Ectodermal cell (in vitro differentiated cells): ENCODE results near the gene IGFBP1.

Source experiments
- H3K27ac ChIP-seq: 2 replicates; pipeline ENCODE4 v1.7.0; 2013; ENCODE audit warnings: mild to moderate bottlenecking, low read depth, low read length; ENCODE audit not compliant: insufficient read depth, poor library complexity, severe bottlenecking
- H3K27me3 ChIP-seq: 2 replicates; pipeline ENCODE4 v1.7.0; 2013; ENCODE audit warnings: mild to moderate bottlenecking, low read length; ENCODE audit not compliant: insufficient read depth, control insufficient read depth, poor library complexity, severe bottlenecking
- H3K36me3 ChIP-seq: one replicate; pipeline ENCODE4 v1.7.0; 2013; ENCODE audit warnings: low read length; ENCODE audit not compliant: control insufficient read depth, insufficient read depth
- H3K4me1 ChIP-seq: one replicate; pipeline ENCODE4 v1.7.0; 2013; ENCODE audit warnings: low read length; ENCODE audit not compliant: control insufficient read depth, insufficient read depth
- H3K4me3 ChIP-seq: 2 replicates; pipeline ENCODE4 v1.7.0; 2013; ENCODE audit warnings: low read depth, low read length, control low read depth; ENCODE audit not compliant: insufficient read depth
- H3K9me3 ChIP-seq: 2 replicates; pipeline ENCODE4 v1.7.0; 2013; ENCODE audit warnings: mild to moderate bottlenecking, low read length, moderate library complexity; ENCODE audit not compliant: control insufficient read depth
- WGBS, 2 experiments: methylation state at CpG; one replicate each; pipeline ENCODE4 v1.1.7; 2013; ENCODE audit warnings: missing lambda C conversion rate in 2 of 2; 5-methylcytosine and 5-hydroxymethylcytosine counted together

Gene IGFBP1

DNA sequence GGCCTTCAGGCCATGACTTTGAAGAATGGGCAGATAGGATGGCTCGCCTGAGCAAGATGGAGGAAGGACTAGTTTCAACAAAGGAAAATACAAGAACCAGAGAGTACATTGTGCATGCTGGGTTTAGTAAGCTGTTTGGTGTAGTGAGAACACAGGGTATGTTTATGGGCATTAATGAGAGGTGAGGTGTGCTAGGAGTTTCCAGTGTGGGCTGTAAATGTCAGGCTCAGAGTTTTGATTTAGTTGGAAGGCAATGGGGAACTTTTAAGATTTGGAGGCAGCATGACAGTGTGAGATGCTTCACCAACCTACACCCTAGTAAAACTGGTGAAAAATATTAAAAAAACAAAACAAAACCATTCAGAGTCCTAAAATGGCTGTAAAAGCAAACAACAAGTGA is 13.3 kb downstream of the IGFBP1 start:
- Histone ChIP-seq H3K4me3 (no peak overlapping the region), H3K36me3 (no peaks in the 10 kb centered on the region)
- 91 to 92% methylated on average over 1 of the region's 1 CpG for WGBS, 2 experiments

DNA sequence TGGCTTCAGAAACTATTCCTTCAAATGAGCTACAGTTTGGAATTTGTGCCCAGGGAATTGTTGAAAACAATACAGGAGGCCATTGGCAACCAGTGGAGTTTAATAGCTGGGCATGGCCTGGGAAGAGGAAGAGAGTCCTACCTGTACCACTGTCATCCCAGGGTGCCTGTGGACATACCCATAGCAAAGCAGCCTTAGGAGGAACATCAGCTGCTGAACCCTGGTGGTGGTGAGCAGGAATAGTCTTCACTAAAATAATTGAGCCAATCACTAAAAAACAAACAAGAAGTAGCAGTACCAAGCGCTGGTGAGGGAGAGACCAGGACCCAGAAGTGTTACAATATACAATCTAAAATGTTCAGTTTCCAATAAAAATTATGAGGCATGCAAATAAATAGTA is 14.5 kb downstream of the IGFBP1 start:
- Histone ChIP-seq H3K4me1 (no peaks in the 10 kb centered on the region), H3K27ac (no peak overlapping the region), H3K36me3 (no peaks in the 10 kb centered on the region), H3K27me3 (no peaks in the 10 kb centered on the region), H3K4me3 (no peak overlapping the region), H3K9me3 (no peaks in the 10 kb centered on the region)
- WGBS, 2 experiments = 100% methylated on average over 1 of the region's 1 CpG

More for the DNA sequence above, 13.3 kb downstream of the IGFBP1 start:
- no peaks in the 10 kb centered on the region for H3K4me1 ChIP-seq
- no peaks in the 10 kb centered on the region for H3K27me3 ChIP-seq
- no peaks in the 10 kb centered on the region for H3K9me3 ChIP-seq
- no peak overlapping the region for H3K27ac ChIP-seq

DNA sequence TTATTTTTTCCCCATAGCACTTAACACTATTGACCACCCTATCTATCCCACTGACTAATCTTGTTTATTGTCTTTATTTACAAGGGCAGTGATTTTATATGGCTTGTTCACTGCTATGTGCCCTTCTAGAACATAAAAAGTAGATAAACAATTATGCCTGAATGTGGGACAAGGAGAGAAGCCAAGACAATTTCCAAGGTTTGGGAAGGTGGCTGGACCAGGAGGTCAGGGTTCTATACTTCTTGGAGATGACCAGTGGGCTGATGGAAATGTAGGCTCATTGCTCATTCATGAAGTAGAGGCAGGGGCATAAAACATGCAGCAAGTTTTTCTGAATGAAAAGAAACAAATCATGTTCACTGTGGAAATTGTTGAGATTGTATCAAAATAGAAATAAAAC is 21.3 kb downstream of the IGFBP1 start:
- Histone ChIP-seq H3K4me1 (no peaks in the 10 kb centered on the region), H3K9me3 (no peaks in the 10 kb centered on the region), H3K4me3 (no peak overlapping the region), H3K36me3 (no peaks in the 10 kb centered on the region), H3K27ac (no peak overlapping the region), H3K27me3 (no peaks in the 10 kb centered on the region)

DNA sequence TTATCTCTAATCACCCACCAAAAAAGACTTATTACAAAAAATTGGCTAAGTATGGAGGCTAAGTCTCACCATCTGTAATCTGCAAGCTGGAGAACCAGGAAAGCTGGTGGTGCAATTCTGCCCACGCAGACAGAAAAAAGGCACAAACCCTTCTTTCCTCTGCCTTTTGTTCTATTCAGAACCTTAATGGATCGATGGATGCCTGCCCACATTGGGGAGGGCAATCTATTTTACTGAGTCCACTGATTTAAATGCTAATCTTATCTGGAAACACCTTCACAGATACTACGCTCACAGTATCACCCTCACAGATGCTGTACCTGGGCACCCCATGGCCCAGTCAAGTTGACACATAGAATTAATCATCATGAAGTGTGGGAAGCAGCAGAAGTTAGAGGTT is 22.6 kb downstream of the IGFBP1 start:
- Histone ChIP-seq H3K27ac (no peak overlapping the region), H3K36me3 (no peaks in the 10 kb centered on the region), H3K27me3 (no peaks in the 10 kb centered on the region), H3K4me1 (no peaks in the 10 kb centered on the region), H3K9me3 (no peaks in the 10 kb centered on the region), H3K4me3 (no peak overlapping the region)
- WGBS, 2 experiments = 89 to 92% methylated on average over 3 of the region's 3 CpGs

DNA sequence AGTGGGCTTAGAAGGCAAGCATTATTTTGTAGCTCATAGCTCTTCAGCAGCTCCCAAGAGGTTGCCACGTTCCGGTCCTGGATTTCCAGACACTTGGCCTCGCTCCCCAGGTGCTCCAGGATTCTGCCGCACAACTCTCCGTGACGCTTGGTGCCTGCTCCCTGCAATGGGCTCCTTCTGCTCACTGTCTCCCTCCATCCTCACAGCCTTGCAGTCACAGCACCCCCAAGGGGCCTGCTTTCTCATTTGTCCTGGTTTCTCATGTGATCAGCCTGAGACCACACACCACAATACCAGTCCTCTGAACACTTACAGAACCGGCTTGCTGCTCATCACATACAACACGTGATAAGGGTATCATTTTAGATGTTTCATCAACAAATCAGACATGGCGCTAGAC is 23.0 kb downstream of the IGFBP1 start:
- no peaks in the 10 kb centered on the region for H3K27me3 ChIP-seq
- no peak overlapping the region for H3K27ac ChIP-seq
- no peaks in the 10 kb centered on the region for H3K36me3 ChIP-seq
- H3K4me3 ChIP-seq = no peak overlapping the region
- no peaks in the 10 kb centered on the region for H3K9me3 ChIP-seq
- no peaks in the 10 kb centered on the region for H3K4me1 ChIP-seq
- WGBS, 2 experiments = 90 to 91% methylated on average over 9 of the region's 9 CpGs

DNA sequence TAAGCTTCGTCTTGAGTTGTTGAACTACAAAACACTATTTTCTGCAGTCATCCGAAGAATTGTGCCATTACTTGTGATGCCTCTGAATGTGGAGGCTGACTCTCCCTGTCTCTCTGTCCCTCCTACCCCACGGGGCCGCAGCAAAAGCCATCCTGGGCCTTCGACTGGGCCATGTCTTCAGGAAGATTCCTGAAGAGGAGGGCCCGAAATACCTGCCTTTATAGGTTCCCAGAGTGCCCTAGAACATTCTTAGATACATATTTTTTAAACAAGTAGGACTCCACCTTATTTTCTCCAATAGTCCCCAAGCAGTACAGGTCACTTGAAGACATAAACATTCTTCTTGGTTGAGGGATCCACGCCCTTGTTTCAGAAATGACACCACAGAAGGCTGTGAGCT is 24.7 kb downstream of the IGFBP1 start:
- Histone ChIP-seq H3K9me3 (no peaks in the 10 kb centered on the region), H3K36me3 (no peaks in the 10 kb centered on the region), H3K4me3 (no peak overlapping the region), H3K27me3 (peaks cover 4% of the 10 kb centered on the region), H3K27ac (no peak overlapping the region), H3K4me1 (no peaks in the 10 kb centered on the region)
- 93 to 95% methylated on average over 7 of the region's 7 CpGs for WGBS, 2 experiments

DNA sequence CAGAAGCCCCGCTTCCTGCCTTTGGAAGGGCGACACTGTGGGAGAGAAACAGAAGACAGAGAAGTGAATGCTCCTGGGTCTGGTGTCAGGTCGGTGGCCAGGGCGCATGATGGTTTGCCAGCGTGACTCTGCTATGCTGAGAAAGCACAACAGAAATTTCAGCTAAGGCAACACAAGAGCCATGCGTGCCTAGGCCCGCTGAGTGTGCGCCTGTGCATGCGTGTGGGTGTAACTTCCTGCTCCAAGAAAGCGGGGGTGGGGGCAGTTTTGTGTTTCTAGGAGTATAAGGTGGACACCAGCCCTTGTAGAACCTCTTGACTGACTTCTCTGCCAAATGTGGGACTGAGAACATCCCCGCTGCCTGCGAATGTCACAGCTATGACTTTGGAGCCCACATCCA is 26.6 kb downstream of the IGFBP1 start:
- 94 to 96% methylated on average over 12 of the region's 12 CpGs for WGBS, 2 experiments
- H3K27ac ChIP-seq = no peak overlapping the region
- no peak overlapping the region for H3K4me3 ChIP-seq
- H3K27me3 ChIP-seq = peaks cover 24% of the 10 kb centered on the region
- H3K9me3 ChIP-seq = no peaks in the 10 kb centered on the region
- H3K4me1 ChIP-seq = no peaks in the 10 kb centered on the region
- no peaks in the 10 kb centered on the region for H3K36me3 ChIP-seq

DNA sequence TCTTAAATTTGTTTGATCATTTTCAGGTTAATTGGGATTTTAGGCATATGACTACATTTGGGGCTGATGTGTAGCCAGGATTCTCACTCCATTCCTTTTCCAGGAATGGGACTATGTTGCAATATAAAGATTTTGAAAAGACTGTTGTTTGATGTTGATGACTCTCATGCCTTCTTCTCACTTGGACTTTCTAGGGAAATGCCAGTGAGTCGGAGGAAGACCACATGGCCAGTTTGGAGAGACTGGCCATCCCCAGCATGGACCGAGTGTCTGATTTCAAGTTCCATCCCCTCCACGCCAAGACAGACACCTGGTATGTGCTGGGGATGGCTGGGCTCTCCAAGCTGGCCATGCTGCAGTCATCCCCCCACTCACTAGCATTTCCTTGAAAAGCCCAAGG is 27.3 kb downstream of the IGFBP1 start:
- H3K27ac ChIP-seq = no peak overlapping the region
- peaks cover 31% of the 10 kb centered on the region for H3K27me3 ChIP-seq
- H3K36me3 ChIP-seq = no peaks in the 10 kb centered on the region
- no peak overlapping the region for H3K4me3 ChIP-seq
- H3K9me3 ChIP-seq = no peaks in the 10 kb centered on the region
- WGBS, 2 experiments = 91 to 93% methylated on average over 3 of the region's 3 CpGs
- H3K4me1 ChIP-seq = no peaks in the 10 kb centered on the region

DNA sequence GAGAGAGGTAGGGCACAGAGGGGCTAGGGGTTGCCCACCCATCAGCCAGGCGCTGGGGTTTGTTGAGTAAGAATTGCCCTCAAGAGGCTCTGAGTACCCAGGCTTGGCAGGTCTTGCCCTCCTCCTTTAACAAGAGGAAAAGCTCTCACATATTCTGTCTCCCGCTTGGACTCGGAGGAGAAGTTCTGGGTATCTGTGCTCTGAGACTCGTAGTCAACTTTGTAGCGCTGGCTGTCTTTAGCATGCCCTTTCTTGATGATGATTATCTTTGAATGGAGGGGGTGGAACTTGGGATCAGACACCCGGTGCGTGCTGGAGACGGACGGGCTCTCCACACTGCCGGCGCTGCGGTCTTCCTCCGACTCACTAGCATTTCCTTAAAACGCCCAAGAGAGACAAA is 28.8 kb downstream of the IGFBP1 start:
- no peaks in the 10 kb centered on the region for H3K36me3 ChIP-seq
- peaks cover 5% of the 10 kb centered on the region for H3K4me1 ChIP-seq
- WGBS, 2 experiments = 90 to 93% methylated on average over 14 of the region's 14 CpGs
- peaks cover 45% of the 10 kb centered on the region for H3K27me3 ChIP-seq
- no peak overlapping the region for H3K27ac ChIP-seq
- no peak overlapping the region for H3K4me3 ChIP-seq
- H3K9me3 ChIP-seq = no peaks in the 10 kb centered on the region

DNA sequence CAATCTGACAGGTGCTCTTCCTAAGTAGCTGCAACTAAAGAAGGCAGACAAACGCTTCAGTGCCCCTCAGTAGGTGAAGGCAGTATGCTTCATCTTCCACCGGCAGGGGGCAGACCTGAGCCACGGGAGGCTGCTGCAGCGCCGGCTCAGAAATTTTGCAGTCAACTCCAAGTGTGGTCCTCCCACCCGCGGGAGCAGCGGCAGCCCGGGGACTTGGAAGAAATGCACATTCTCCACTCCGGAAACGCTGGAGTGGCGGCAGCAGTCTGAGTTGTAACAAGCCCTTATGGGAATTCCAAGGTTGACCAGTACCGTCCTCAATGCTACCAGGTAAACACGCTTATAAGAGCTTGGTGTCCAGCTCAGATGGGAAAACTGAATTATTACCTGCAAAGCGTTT is 29.4 kb downstream of the IGFBP1 start:
- Histone ChIP-seq H3K9me3 (no peaks in the 10 kb centered on the region), H3K27me3 (peaks cover 51% of the 10 kb centered on the region), H3K4me3 (no peak overlapping the region), H3K27ac (no peak overlapping the region), H3K36me3 (no peaks in the 10 kb centered on the region), H3K4me1 (peaks cover 10% of the 10 kb centered on the region)
- 17 to 19% methylated on average over 15 of the region's 15 CpGs for WGBS, 2 experiments

DNA sequence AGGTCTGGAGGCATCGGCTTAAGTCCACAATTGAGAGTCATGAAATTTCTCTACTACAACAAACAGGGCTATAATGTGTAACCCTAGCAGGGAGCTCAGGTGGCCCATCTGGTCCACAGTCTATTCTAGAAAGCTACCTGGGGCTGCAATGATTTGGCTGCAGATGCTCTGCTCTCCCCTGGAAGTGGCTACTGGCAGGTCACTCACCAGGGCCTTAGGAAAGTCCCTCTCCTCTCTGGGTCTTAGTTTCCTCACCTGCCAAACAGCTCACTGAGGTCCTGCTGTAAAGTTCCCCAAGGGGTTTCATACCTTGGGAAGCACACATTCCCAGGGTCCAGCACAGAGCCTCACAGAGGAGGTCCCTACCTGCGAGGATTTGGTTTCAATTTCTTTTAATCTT is 30.3 kb downstream of the IGFBP1 start:
- Histone ChIP-seq H3K4me1 (peaks cover 13% of the 10 kb centered on the region), H3K27ac (no peak overlapping the region), H3K36me3 (no peaks in the 10 kb centered on the region), H3K4me3 (no peak overlapping the region), H3K9me3 (no peaks in the 10 kb centered on the region), H3K27me3 (peaks cover 57% of the 10 kb centered on the region)
- 86 to 88% methylated on average over 2 of the region's 2 CpGs for WGBS, 2 experiments
